NCI-H526 (cell line): ENCODE results near the gene SLC25A1.

Experiments
- DNase-seq, 2 experiments: peaks; one replicate each; lab custom pipeline; 2025; lab: John Stamatoyannopoulos, UW

SLC25A1 gene

GRCh38 chr22:19137384-19138216 lies 40.9 kb downstream of the SLC25A1 start:
- no peak for DNase-seq

GRCh38 chr22:19136915-19137314 lies 41.6 kb downstream of the SLC25A1 start:
- no peak for DNase-seq

- no peak for DNase-seq
Measured at GRCh38 chr22:19134874-19135273, 43.7 kb downstream of the SLC25A1 start.

DNA sequence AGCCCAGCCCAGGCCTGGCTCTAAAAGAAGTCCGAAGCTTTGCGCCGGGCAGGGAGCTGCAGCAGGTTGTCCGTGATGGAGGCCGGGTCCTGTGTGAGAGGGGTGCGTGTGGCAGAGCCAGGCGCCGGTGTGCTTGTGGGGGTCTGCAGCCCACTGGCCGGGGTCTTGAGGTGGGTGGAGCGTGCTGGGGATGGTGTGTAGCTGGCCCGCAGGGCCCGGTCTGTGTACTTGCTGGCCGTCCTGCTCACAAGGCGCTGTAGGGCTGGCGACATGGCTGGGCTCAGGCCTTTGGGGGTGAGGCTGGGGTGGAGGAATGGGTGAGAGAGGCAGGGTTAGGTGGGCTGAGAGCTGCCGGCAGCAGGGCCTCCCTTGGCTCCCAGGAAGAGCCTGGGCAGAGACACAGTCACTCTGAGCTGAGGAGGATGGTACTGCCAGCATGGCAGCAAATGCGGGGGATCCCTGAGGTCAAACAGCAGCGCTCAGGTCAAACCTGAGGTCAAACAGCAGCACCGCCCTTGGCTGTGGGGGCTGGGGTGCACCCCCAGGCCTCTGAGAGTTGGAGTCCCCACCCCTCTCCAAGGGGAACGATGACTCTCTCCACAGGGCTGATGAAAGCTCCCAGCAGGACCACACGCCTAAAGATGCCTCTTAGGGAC lies 44.2 kb downstream of the SLC25A1 start:
- DNase-seq, result no peak

GRCh38 chr22:19133561-19133960 lies 45.0 kb downstream of the SLC25A1 start:
- DNase-seq, result no peak

DNA sequence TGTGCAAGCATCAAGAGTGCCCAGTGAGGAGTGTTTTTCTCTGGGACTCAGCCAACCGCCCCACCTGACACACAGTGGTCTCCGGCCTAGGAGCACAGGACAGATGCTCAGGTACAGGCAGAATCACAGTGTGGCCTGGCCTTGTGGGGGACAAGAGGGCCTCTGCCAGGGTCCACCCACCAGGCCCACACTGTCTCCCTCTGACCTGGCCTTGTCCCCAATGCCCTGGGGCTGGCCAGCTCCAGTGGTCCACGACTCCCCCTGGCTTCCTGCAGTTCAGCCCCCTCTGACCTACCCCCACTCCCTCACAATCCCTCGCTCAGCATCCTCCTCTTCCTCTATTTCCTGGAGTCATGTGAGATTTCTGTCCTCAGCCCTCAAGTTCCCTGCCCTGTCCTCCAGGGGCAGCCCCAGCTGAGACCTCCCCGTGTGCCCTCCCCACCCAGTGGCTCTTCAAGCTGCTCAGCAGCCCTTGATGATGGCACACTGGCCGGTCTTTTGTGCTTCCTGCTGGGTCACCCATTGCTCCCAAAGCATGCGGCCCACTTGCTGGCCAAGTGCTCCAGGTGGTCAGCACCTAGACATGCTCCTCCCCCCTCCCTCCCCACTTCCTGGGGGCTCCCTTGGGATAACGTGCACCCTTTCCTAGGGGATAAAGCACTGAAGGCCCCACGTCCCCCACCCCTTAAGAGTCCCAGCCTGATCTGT lies 45.7 kb downstream of the SLC25A1 start:
- no peak for DNase-seq

GRCh38 chr22:19132153-19132552 lies 46.4 kb downstream of the SLC25A1 start:
- no peak for DNase-seq

- DNase-seq, result no peak
Measured at GRCh38 chr22:19131685-19132015, 46.9 kb downstream of the SLC25A1 start.

DNA sequence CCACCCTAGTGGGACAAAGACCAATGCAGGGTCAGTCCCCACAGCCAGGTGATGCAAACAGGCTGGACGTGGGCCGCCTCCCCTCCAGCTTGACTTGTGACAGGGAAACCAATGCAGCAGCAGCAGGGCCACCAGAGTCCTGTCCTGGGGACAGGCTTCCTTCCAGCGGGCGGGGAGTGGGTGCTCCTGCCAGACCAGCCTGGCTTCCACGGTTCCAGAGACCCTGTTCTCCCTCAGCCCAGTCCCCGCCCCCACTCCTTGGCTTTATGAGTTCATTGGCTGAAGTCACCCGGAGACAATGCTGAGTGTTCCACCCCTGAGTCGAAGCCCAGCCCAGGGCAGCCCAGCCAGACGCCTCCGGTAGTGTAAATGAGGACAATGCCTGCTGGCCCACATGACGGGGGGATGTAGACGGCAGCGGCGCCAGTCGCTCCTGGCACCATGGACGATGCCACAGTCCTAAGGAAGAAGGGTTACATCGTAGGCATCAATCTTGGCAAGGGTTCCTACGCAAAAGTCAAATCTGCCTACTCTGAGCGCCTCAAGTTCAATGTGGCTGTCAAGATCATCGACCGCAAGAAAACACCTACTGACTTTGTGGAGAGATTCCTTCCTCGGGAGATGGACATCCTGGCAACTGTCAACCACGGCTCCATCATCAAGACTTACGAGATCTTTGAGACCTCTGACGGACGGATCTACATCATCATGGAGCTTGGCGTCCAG lies 47.4 kb downstream of the SLC25A1 start, which contains the start of gene TSSK2:
TSSK2 (plus strand) TSS at position 350 of the 726 bp plus-strand sequence; CDS start at position 442, 92 bp downstream.
- DNase-seq, result no peak

GRCh38 chr22:19129871-19130270 lies 48.7 kb downstream of the SLC25A1 start:
- no peak for DNase-seq

GRCh38 chr22:19128946-19129727 lies 49.4 kb downstream of the SLC25A1 start:
- no peak for DNase-seq

DNA sequence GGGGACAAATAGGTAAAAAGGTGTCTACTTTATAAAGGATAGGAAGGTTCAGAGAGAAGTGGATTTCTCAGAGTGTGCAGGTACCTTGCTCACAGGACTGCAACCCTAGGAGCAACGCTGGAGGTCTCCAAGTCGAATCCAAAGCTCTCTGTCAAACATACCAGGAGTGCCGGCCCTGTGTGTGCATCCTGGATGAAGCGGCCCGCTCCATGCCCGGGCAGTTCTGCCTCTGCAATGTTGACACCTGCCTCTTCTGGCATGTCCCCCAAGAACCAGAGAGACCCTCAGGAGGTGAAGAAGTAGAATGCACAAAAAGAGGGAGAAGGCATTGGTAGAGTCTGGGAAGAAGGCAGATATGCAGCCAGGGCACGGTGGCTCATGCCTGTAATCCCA lies 50.5 kb downstream of the SLC25A1 start:
- no peak for DNase-seq

DNA sequence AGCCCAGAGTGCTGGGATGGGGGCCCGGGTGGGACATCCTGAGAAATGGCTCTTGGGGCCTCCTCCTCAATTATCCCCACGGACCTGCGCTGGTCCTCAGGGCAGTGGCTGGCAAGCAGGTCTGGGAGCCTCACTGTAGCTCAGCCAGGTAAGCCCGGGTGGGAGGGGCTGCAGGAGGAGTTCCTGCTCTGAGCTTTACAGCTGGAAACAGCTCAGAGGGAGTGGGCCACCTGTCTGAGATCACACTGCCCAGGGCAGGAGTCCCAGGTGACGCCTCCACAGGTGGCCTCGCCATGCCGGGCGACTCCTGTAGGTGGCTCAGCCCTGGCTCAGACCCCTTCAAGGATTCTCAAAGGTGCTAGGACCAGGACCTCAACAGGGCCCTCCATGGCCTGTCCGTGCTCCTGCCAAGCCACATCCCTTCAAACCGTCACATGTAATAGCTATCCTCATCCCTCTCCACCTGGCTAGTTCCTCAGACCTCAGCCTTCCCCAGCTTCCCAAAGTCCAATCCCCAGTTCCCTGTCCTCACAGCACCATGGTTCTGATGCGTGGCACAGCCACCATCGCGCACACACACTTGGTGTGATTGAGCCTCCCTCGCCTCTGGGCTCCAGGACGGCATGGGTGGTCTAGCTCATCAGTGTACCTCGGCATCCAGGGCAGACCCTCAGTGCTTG lies 51.1 kb downstream of the SLC25A1 start:
- peak in 1 of 2 experiments; percentile 24 for DNase-seq

DNA sequence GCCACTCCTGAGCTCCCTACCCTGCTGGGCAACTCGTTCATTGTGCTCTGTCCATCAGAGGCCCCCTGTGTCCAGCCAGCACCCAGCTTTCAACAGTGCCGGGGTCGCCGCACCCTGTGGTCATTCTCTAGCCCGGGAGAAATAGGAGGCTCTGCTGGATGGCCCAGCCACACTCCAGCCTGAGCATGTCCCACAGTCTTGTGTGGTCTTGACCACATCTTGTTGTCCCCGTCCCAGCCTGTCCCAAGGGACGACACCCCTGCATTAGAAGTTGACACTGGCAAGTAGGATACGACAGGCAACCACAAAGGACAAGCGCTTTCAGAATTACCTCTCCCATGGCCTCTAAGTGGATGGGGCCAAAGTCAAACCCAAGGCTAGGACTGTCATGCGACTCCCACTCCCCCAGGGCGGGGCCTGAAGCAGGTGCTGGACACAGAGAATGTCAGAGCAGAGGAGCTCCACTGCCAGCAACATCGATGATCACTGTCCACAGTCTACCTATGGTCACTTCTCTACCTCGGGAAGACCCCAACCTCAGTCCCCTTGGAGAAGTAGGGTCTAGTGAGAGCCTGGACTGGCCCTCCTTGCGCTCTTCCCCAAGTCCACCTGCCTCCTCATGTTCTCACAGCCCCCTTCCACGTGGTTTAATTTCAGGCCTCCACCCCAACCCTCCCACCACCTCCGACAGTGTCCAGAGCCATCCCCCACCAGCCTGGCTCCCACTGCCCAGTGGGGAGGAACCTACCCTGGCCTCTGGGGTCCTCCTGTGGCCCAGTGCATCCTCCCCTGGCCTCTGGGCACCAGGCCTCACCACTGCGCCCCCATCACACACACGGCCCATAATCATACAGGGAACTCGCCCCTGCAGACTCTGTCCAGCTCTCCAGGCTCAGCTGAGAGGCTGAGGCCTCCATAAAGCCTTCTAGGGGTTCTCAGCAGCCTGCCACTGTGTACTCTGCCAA lies 51.9 kb downstream of the SLC25A1 start:
- no peak for DNase-seq
